Erythroblast (primary cell): Measurements from ENCODE around the gene DAB2.

ENCODE experiments used
- GATA1 ChIP-seq: IDR thresholded peaks from 2 replicates; pipeline ENCODE4 v1.6.1; 2011; ENCODE audit warnings: low read depth, mild to moderate bottlenecking, control low read depth, low read length, moderate library complexity
- POLR2A ChIP-seq: IDR thresholded peaks from 2 replicates; pipeline ENCODE4 v1.6.1; 2011; ENCODE audit warnings: mild to moderate bottlenecking, low read length

DNA sequence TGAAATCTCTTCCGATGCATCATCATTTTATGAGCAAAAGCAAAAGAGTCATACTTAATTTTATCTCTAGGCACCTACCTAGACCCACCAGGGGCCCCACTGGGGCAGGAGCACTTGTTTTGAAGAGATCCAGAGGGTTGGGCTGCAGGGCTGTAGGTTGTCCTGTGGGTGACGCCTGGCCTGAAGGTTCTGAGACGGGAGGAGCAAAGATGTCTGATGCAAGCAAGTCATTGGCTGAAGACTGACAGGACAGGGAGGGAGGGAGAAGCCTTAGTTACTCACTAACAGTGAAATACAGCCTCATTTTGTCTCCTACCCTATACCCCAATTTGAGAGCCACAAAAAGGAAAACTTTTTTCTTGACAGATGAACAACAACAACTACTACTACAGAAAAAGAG, 43.4 kb downstream of the DAB2 start:
- TF ChIP-seq POLR2A (no peak), GATA1 (no peak)
